ENCODE data around the gene SOD1.
"Not testable (repeated sequence)": the region's sequence is repeated elsewhere in the genome, so short reads cannot be mapped to it uniquely, and the experiment has no call there.

The SOD1 gene

DNA sequence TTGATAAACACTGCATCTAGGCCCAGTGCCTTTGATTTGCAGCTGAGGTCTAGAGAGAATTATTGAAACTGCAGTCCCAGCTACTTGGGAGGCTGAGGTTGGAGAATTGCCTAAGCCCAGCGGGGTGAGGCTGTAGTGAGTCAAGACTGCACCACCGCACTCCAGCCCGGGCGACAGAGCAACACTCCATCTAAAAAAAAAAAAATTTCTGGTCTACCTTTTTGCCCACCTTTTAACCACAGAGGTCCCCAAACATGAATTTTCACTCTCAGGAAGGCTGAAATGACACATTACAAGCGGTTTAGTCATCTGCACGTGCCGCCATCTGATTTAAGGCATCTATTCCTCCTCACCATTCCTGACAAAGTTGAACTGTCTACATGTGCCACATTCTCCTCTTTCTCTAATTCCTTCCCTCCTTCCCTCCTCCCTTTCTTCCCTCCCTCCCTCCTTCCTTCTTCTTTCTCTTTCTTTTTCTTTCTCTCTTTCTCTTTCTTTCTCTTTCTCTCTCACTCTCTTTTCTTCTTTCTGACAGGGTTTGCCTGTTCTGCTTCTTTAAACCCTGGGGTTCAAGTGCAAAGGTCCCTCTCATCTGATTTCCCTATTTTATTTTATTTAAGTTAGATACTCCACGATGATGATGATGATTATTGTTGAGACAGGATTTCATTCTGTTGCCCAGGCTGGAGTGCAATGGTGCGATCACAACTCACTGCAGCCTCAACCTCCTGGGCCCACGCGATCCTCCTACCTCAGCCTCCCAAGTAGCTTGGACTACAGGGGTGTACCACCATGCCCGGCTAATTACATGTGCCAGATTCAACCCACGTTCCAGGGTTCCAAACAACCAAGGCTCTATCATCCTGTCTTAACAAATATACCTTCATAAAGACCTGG lies 3.0 kb upstream of the SOD1 start:
- DNase-seq = no peak

- no peak for DNase-seq
Observed at GRCh38 chr21:31658053-31658452, 1.4 kb upstream of the SOD1 start.

GRCh38 chr21:31659286-31659535 lies 282 bp upstream of the SOD1 start:
- no peak for DNase-seq

GRCh38 chr21:31660259-31660565 lies 719 bp downstream of the SOD1 start:
- DNase-seq = no peak

DNA sequence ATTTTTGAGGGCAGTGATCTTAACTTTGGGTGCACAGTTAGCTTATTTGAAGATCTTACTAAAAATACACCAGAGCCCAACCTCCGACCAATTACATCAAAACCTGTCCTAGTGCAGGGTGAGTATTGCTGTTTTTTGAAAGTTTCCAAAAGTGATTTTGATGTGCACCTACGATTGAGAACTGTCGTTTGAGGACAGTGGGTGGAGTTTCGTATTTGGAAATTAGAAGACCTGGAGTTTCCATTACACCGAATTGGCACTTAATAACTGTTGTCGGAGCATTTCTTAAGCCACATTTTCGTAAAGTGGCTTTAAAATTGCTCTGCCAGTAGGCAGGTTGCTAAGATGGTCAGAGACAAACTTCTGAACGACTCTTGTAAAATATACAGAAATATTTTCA lies 1.1 kb downstream of the SOD1 start:
- no peak for DNase-seq

DNA sequence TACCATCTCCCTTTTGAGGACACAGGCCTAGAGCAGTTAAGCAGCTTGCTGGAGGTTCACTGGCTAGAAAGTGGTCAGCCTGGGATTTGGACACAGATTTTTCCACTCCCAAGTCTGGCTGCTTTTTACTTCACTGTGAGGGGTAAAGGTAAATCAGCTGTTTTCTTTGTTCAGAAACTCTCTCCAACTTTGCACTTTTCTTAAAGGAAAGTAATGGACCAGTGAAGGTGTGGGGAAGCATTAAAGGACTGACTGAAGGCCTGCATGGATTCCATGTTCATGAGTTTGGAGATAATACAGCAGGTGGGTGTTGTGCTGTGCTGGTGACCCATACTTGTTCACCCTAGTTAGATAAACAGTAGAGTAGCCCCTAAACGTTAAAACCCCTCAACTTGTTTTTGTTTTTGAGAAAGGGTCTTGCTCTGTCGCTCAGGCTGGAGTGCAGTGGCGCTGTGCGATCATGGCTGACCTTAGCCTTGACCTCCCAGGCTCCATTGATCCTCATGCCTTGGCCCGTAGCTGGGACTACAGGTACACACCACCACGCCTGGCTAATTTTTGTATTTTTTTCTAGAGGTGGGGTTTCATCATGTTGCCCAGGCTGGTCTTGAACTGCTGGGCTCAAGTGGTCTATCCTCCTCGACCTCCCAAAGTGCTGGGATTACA lies 4.2 kb downstream of the SOD1 start:
- no peak for DNase-seq

DNA sequence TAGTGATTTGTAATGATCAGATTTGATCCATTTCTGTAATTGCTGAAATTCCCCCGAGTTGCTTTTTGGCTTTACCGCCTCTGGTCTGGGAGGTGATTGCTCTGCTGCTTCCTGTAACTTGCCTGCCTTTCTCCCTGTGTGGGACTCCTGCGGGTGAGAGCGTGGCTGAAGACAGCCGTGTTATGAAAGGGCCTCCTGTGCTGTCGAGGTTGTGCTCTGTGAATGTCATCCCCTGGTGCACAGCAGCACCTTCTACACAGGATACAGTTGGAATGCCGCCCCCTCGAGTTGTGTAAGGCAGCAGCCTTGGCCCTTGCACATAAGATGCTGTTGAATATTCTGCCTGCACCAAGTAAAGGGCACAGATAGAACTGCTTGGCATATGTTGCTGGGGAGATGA lies 5.9 kb downstream of the SOD1 start:
- DNase-seq = no peak

GRCh38 chr21:31665869-31666268 lies 6.4 kb downstream of the SOD1 start:
- not testable (repeated sequence) for DNase-seq

DNA sequence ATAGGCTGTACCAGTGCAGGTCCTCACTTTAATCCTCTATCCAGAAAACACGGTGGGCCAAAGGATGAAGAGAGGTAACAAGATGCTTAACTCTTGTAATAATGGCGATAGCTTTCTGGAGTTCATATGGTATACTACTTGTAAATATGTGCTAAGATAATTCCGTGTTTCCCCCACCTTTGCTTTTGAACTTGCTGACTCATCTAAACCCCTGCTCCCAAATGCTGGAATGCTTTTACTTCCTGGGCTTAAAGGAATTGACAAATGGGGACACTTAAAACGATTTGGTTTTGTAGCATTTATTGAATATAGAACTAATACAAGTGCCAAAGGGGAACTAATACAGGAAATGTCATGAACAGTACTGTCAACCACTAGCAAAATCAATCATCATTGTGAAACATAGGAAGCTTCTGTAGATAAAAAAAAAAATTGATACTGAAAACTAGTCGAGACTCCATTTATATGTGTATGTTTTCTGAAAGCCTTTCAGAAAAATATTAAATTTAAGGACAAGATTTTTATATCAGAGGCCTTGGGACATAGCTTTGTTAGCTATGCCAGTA lies 7.0 kb downstream of the SOD1 start:
- DNase-seq = no peak

GRCh38 chr21:31667132-31667531 lies 7.6 kb downstream of the SOD1 start:
- DNase-seq = no peak

GRCh38 chr21:31667639-31668038 lies 8.1 kb downstream of the SOD1 start:
- no peak for DNase-seq

- no peak for DNase-seq
Observed at GRCh38 chr21:31668651-31669491, 9.4 kb downstream of the SOD1 start.

DNA sequence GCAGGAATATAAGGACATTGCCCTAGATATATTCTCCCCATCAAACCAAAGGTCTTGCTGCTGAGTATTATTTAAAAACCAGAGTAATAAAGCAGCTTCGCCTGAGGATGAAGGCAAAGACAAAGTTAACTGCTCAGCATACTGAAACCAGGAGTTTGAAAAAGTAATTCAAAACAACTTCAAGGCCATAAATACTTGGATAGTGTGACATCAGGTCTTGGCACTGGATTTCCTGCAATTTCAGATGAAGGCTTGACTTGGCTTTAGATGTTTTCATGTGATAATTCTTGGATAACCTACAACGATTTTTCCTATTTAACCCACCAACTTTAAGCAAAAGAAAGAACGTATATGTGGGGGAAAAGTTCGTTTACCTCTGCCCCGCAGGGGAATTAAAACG lies 10.6 kb downstream of the SOD1 start:
- no peak for DNase-seq

GRCh38 chr21:31671146-31671716 lies 11.7 kb downstream of the SOD1 start:
- no peak for DNase-seq

DNA sequence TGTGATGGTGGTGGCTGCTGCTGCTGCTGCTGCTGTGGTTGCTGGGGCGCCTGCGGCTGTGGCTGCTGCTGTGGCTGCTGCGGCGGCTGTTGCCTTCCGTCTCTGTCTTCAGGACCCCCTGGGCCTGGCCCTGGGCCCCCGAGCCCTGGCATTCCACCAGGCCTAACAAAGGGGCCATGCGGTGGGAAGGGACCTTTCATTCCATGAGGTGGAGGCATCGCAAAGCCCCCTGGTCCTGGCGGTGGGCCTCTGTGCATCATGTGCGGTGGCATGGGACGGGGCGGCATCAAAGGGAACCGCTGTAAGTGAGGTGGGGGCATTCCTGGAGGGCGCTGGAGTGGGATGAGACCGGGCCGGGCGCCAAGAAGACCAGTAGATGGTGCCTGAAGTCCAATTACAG lies 12.4 kb downstream of the SOD1 start:
- no peak for DNase-seq

DNA sequence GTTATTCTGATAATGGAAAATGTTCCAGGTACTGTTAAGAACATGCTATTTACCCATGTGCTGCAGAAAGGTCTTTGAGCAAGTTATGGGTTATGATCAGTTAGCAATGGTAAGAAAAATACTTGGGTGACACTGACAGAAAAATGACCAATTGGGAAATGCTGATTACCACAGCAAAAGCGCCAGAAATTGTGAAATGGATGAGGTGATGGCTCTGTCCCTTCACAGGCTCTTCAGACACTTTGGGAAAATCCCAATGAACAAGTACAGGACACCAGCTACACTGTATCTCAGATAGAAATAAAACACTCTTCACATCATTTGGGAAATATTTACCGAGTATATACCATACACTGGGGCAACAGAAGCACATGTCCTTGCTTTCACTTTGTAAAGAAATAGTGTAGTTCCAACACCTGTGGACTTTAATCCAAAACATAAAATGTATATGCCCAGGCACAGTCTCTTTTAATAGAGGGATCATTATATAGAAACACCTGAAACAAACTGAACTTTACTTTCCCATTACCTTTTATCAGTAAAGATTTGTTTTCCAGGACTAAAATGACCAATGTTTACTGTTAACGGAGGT lies 13.9 kb downstream of the SOD1 start:
- no peak for DNase-seq

- no peak for DNase-seq
Observed at GRCh38 chr21:31675318-31675717, 15.8 kb downstream of the SOD1 start.

GRCh38 chr21:31675960-31676359 lies 16.5 kb downstream of the SOD1 start:
- DNase-seq = no peak

- DNase-seq = no peak
Observed at GRCh38 chr21:31677047-31677446, 17.6 kb downstream of the SOD1 start.

GRCh38 chr21:31678478-31678877 lies 19.0 kb downstream of the SOD1 start:
- no peak for DNase-seq

DNA sequence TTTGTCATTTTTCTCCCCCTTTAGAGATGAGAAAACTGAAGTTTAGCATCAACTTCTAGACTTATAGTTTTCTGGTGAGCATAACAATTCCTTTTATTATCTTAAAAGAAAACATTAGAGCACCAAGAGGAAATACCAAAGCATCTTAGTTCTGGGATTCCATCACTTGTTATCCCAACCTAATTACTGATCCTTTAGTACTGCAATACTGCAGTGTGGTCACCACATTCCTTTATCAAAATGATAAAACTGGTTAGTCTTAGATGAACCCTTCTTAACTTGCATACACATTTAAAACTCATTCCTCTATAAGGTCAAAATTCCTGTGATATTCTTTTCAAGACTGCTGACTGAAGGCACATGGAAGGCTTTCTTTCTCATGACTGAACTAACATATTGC lies 23.1 kb downstream of the SOD1 start:
- DNase-seq = no peak

- no peak for DNase-seq
Observed at GRCh38 chr21:31683029-31683428, 23.5 kb downstream of the SOD1 start.

GRCh38 chr21:31684918-31685317 lies 25.4 kb downstream of the SOD1 start:
- DNase-seq = no peak

All from CD4-positive, alpha-beta T cell treated with Interleukin-15 for 1 hour (primary cell).